Prostate gland (tissue), 2 donors: ENCODE results near the gene RNF14.

Source experiments
- POLR2A ChIP-seq: fragments of 450-650 bp; IDR thresholded peaks from one replicate; pipeline ENCODE4 v1.6.1; 2016; ENCODE audit warnings: antibody characterized with exemption, mild to moderate bottlenecking
- POLR2AphosphoS5 ChIP-seq: sonication (generic); formaldehyde crosslinking; IDR thresholded peaks from one replicate; pipeline ENCODE4 v1.6.1; 2017; ENCODE audit warnings: antibody characterized with exemption
- TF ChIP-seq, protein P1 (sequence below), 4 experiments: fragments of 200-600 bp in 2 of 4; fragments of 450-650 bp in 2 of 4; sonication (generic) in 2 of 4; IDR thresholded peaks; 1 replicate in 3 of 4; 2 replicates in 1 of 4; pipeline ENCODE4 v1.5.1; 2016 to 2019; ENCODE audit warnings: antibody characterized with exemption in 4 of 4, mild to moderate bottlenecking in 2 of 4, moderate library complexity in 2 of 4

GRCh38 chr5:142007237-142007544, 38.3 kb downstream of the RNF14 start:
- TF ChIP-seq POLR2A = no peak
- TF ChIP-seq, protein P1, sequence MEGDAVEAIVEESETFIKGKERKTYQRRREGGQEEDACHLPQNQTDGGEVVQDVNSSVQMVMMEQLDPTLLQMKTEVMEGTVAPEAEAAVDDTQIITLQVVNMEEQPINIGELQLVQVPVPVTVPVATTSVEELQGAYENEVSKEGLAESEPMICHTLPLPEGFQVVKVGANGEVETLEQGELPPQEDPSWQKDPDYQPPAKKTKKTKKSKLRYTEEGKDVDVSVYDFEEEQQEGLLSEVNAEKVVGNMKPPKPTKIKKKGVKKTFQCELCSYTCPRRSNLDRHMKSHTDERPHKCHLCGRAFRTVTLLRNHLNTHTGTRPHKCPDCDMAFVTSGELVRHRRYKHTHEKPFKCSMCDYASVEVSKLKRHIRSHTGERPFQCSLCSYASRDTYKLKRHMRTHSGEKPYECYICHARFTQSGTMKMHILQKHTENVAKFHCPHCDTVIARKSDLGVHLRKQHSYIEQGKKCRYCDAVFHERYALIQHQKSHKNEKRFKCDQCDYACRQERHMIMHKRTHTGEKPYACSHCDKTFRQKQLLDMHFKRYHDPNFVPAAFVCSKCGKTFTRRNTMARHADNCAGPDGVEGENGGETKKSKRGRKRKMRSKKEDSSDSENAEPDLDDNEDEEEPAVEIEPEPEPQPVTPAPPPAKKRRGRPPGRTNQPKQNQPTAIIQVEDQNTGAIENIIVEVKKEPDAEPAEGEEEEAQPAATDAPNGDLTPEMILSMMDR (IDR thresholded peaks at IDR 0.05) = no peak
- TF ChIP-seq POLR2AphosphoS5 = no peak
